Stimulated activated effector memory CD8-positive, alpha-beta T cell treated with anti-CD3 and anti-CD28 coated beads, Interleukin-12 subunit alpha, Interleukin-12 subunit beta, amount 100 ng/mL, for 72 hours (primary cell): ENCODE results near the gene SCCPDH.
"Not testable (repeated sequence)": the region's sequence is repeated elsewhere in the genome, so short reads cannot be mapped to it uniquely, and the experiment has no call there.

Experiments used
- ATAC-seq: fragments of 150-1000 bp; cut with Tn5 transposase; 2 replicates; pipeline ENCODE4 v1.10.0; 2021
- DNase-seq, 2 donors: peaks; one replicate each; pipeline ENCODE4 v3.0.0; 2021 to 2022; ENCODE audit warnings: low spot score in 2 of 2
- H3K27ac Mint-ChIP-seq: one replicate; pipeline ENCODE4 v1.8.0; 2022; ENCODE audit warnings: mild to moderate bottlenecking, mixed read lengths
- H3K36me3 Mint-ChIP-seq: one replicate; pipeline ENCODE4 v1.8.0; 2022; ENCODE audit warnings: mild to moderate bottlenecking, mixed read lengths
- H3K4me1 Mint-ChIP-seq: one replicate; pipeline ENCODE4 v1.8.0; 2022; ENCODE audit warnings: mixed read lengths
- H3K4me3 Mint-ChIP-seq: one replicate; pipeline ENCODE4 v1.8.0; 2022; ENCODE audit warnings: mild to moderate bottlenecking, mixed read lengths
- H3K9me3 Mint-ChIP-seq: one replicate; pipeline ENCODE4 v1.8.0; 2022; ENCODE audit warnings: mixed read lengths

The SCCPDH gene

DNA sequence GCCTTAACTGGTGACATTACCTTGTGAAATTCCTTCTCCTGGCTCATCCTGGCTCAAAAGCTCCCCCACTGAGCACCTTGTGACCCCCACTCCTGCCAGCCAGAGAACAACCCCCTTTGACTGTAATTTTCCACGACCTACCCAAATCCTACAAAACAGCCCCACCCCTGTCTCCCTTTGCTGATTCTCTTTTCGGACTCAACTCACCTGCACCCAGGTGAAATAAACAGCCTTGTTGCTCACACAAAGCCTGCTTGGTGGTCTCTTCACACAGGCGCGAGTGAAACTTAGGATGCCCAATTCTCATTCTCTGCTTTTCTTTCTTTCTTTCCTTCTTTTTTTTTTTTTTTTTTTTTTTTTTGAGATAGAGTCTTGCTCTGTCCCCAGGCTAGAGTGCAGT lies 89.1 kb downstream of the SCCPDH start:
- not testable (repeated sequence) for DNase-seq, H3K27ac Mint-ChIP-seq, H3K9me3 Mint-ChIP-seq, H3K4me3 Mint-ChIP-seq, ATAC-seq, H3K4me1 Mint-ChIP-seq, H3K36me3 Mint-ChIP-seq

- no peak for DNase-seq
- H3K27ac Mint-ChIP-seq: no peak overlapping the region
These were observed 90.7 kb downstream of the SCCPDH start for GRCh38 chr1:246814890-246815289.

GRCh38 chr1:246815693-246816270 lies 91.6 kb downstream of the SCCPDH start:
- Mint-ChIP-seq H3K27ac (no peak overlapping the region), H3K4me1 (peaks cover 5% of the 10 kb centered on the region), H3K9me3 (peaks cover 9% of the 10 kb centered on the region), H3K36me3 (no peaks in the 10 kb centered on the region), H3K4me3 (no peak overlapping the region)
- ATAC-seq: no peak
- DNase-seq: no peak

More at GRCh38 chr1:246814890-246815289, 90.7 kb downstream of the SCCPDH start:
- no peak for ATAC-seq
- Mint-ChIP-seq H3K4me3 (no peak overlapping the region), H3K4me1 (no peaks in the 10 kb centered on the region), H3K9me3 (peaks cover 9% of the 10 kb centered on the region), H3K36me3 (no peaks in the 10 kb centered on the region)
